DND-41 (cell line): ENCODE data around the gene AGAP1.

Experiments
- ATAC-seq: fragments of 200-7000 bp; cut with Tn5 transposase; 3 replicates; pipeline ENCODE4 v1.9.1; 2021; ENCODE audit warnings: low read depth; ENCODE audit not compliant: insufficient read depth
- DNase-seq: peaks from one replicate; pipeline ENCODE4 v3.0.0-alpha.2; 2020
- H2AFZ ChIP-seq: 2 replicates; pipeline ENCODE4 v1.6.0; 2012; ENCODE audit warnings: low read depth, low read length
- H3K27ac ChIP-seq: 2 replicates; pipeline ENCODE4 v1.5.1; 2012; ENCODE audit warnings: low read length, inconsistent platforms
- H3K27me3 ChIP-seq: fragments of 200-600 bp; sonication (generic); 2 replicates; pipeline ENCODE4 v1.6.0; 2012; ENCODE audit warnings: low read length, mild to moderate bottlenecking, inconsistent platforms; ENCODE audit not compliant: insufficient read depth, poor library complexity
- H3K36me3 ChIP-seq: 2 replicates; pipeline ENCODE4 v1.5.1; 2012; ENCODE audit warnings: low read length, inconsistent platforms; ENCODE audit not compliant: insufficient read depth
- H3K4me1 ChIP-seq: 2 replicates; pipeline ENCODE4 v1.5.1; 2012; ENCODE audit warnings: mild to moderate bottlenecking, low read length; ENCODE audit not compliant: insufficient read depth
- H3K4me2 ChIP-seq: 2 replicates; pipeline ENCODE4 v1.6.0; 2012; ENCODE audit warnings: mild to moderate bottlenecking, moderate library complexity, low read length, inconsistent platforms; ENCODE audit not compliant: insufficient read depth
- H3K4me3 ChIP-seq, 2 experiments: fragments of 200-600 bp in 1 of 2; shearing (Covaris generic) in 1 of 2; 2 replicates each; pipeline ENCODE4 v1.5.1; 2012 to 2016; ENCODE audit warnings: inconsistent platforms in 2 of 2, low read length in 2 of 2, mild to moderate bottlenecking in 2 of 2, low read depth in 1 of 2, moderate library complexity in 1 of 2
- H3K79me2 ChIP-seq: 2 replicates; pipeline ENCODE4 v1.6.0; 2012; ENCODE audit warnings: low read length, inconsistent platforms; ENCODE audit not compliant: insufficient read depth
- H3K9ac ChIP-seq: 2 replicates; pipeline ENCODE4 v1.6.0; 2012; ENCODE audit warnings: low read depth, mild to moderate bottlenecking, inconsistent platforms, low read length, moderate library complexity
- H3K9me3 ChIP-seq: 2 replicates; pipeline ENCODE4 v1.5.1; 2012; ENCODE audit warnings: low read length, moderate library complexity, mild to moderate bottlenecking, inconsistent platforms; ENCODE audit not compliant: insufficient read depth, severe bottlenecking
- H4K20me1 ChIP-seq: 2 replicates; pipeline ENCODE4 v1.6.0; 2012; ENCODE audit warnings: low read length; ENCODE audit not compliant: insufficient read depth
- CTCF ChIP-seq: IDR thresholded peaks from 2 replicates; pipeline ENCODE4 v1.5.1; 2012; ENCODE audit warnings: borderline replicate concordance, low read length, moderate library complexity, mild to moderate bottlenecking; ENCODE audit not compliant: poor library complexity, severe bottlenecking; ENCODE audit errors: extremely low read depth
- EZH2 ChIP-seq: IDR thresholded peaks from 3 replicates; pipeline ENCODE4 v1.6.1; 2012; ENCODE audit warnings: borderline replicate concordance, low read depth, mild to moderate bottlenecking, moderate library complexity, low read length, inconsistent platforms; ENCODE audit not compliant: severe bottlenecking

The AGAP1 gene

GRCh38 chr2:236092714-236093113 is 598.9 kb downstream of the AGAP1 start:
- no peaks in the 10 kb centered on the region for H3K79me2 ChIP-seq
- no peaks in the 10 kb centered on the region for H3K27me3 ChIP-seq
- H3K36me3 ChIP-seq = no peaks in the 10 kb centered on the region
- no peak overlapping the region for H3K9ac ChIP-seq
- TF ChIP-seq CTCF (no peak), EZH2 (no peak)
- H4K20me1 ChIP-seq = no peaks in the 10 kb centered on the region
- no peak overlapping the region for H3K4me2 ChIP-seq
- ATAC-seq = no peak
- H3K27ac ChIP-seq = no peak overlapping the region
- no peak for DNase-seq
- no peak overlapping the region for H2AFZ ChIP-seq
- H3K4me3 ChIP-seq = no peak overlapping the region
- no peaks in the 10 kb centered on the region for H3K4me1 ChIP-seq
- no peaks in the 10 kb centered on the region for H3K9me3 ChIP-seq

- Histone ChIP-seq H3K9me3 (no peaks in the 10 kb centered on the region), H3K36me3 (no peaks in the 10 kb centered on the region), H4K20me1 (no peaks in the 10 kb centered on the region), H3K4me3 (no peak overlapping the region), H3K27ac (no peak overlapping the region), H2AFZ (no peak overlapping the region), H3K27me3 (no peaks in the 10 kb centered on the region), H3K4me2 (no peak overlapping the region), H3K9ac (no peak overlapping the region), H3K4me1 (no peaks in the 10 kb centered on the region), H3K79me2 (no peaks in the 10 kb centered on the region)
- no peak for DNase-seq
- ATAC-seq = no peak
- no peak for TF ChIP-seq CTCF
- TF ChIP-seq EZH2 = no peak
These were observed 599.3 kb downstream of the AGAP1 start for GRCh38 chr2:236093134-236093533.

- Histone ChIP-seq H3K9ac (no peak overlapping the region), H3K4me1 (no peaks in the 10 kb centered on the region), H4K20me1 (no peaks in the 10 kb centered on the region), H3K36me3 (no peaks in the 10 kb centered on the region), H3K9me3 (no peaks in the 10 kb centered on the region), H3K79me2 (no peaks in the 10 kb centered on the region), H3K27me3 (no peaks in the 10 kb centered on the region), H3K4me3 (no peak overlapping the region), H3K4me2 (no peak overlapping the region), H2AFZ (no peak overlapping the region), H3K27ac (no peak overlapping the region)
- DNase-seq (no peak), ATAC-seq (no peak)
- TF ChIP-seq EZH2 = no peak
- no peak for TF ChIP-seq CTCF
These were observed 601.7 kb downstream of the AGAP1 start for GRCh38 chr2:236095504-236095903.

GRCh38 chr2:236101311-236101950 is 607.6 kb downstream of the AGAP1 start:
- Histone ChIP-seq H3K4me1 (no peaks in the 10 kb centered on the region), H3K79me2 (no peaks in the 10 kb centered on the region), H2AFZ (no peak overlapping the region), H3K36me3 (no peaks in the 10 kb centered on the region), H3K9me3 (no peaks in the 10 kb centered on the region), H4K20me1 (no peaks in the 10 kb centered on the region; the same call in 1 of the 2 replicates), H3K27ac (no peak overlapping the region), H3K4me2 (no peak overlapping the region), H3K27me3 (no peaks in the 10 kb centered on the region), H3K4me3 (no peak overlapping the region), H3K9ac (no peak overlapping the region)
- DNase-seq (no peak), ATAC-seq (no peak)
- no peak for TF ChIP-seq CTCF
- no peak for TF ChIP-seq EZH2
